OCI-LY3 (cell line): ENCODE measurements around the gene SIRPG.

Source experiments
- CTCF ChIP-seq: fragments of 200-600, 300-600 bp; sonication (generic); IDR thresholded peaks from 2 replicates; pipeline ENCODE4 v1.5.1; 2014; ENCODE audit warnings: antibody characterized with exemption, low read length, low read depth
- EZH2phosphoT487 ChIP-seq: fragments of 200-600 bp; shearing (Covaris generic); IDR thresholded peaks from 2 replicates; pipeline ENCODE4 v1.6.1; 2018; ENCODE audit warnings: antibody characterized with exemption, mixed run types, low read depth

GRCh38 chr20:1654996-1655395, 2.6 kb downstream of the SIRPG start:
- TF ChIP-seq CTCF (no peak), EZH2phosphoT487 (no peak)
